ENCODE results near the gene SACM1L.

- no peak for TF ChIP-seq FOXK1 (CRISPR knock-in tag; IDR thresholded peaks at IDR 0.05)
- no peak for TF ChIP-seq HMGA2 (CRISPR knock-in tag; IDR thresholded peaks at IDR 0.05)
- no peak for TF ChIP-seq CTCF (IDR thresholded peaks at IDR 0.05)
- no peak for TF ChIP-seq NFYB (CRISPR knock-in tag; conservative IDR thresholded peaks at IDR 0.05; ENCODE audit: low read depth)
- TF ChIP-seq ZNF416 (CRISPR knock-in tag; IDR thresholded peaks at IDR 0.05): no peak
- TF ChIP-seq MAX (CRISPR knock-in tag; IDR thresholded peaks at IDR 0.05): no peak
- TF ChIP-seq PREB (CRISPR knock-in tag; IDR thresholded peaks at IDR 0.05; ENCODE audit: borderline replicate concordance): no peak
- TF ChIP-seq KAT7 (CRISPR knock-in tag; IDR thresholded peaks at IDR 0.05; ENCODE audit: borderline replicate concordance): no peak
- no peak for TF ChIP-seq TP53 (CRISPR knock-in tag; IDR thresholded peaks at IDR 0.05)
- TF ChIP-seq ZNF121 (CRISPR knock-in tag; IDR thresholded peaks at IDR 0.05): no peak
- no peak for TF ChIP-seq ELF4 (CRISPR knock-in tag; IDR thresholded peaks at IDR 0.05; ENCODE audit: low read depth)
Observed at GRCh38 chr3:45790596-45790995, 101.4 kb downstream of the SACM1L start.
